Spleen (tissue), 11 donors: ENCODE data around the gene DDO. TPM values are rescaled to one million over a fixed set of nuclear protein-coding genes. Genes with fewer than 3 reads are reported as not detected.

Experiments
- DNase-seq: peaks from one replicate; pipeline ENCODE4 v3.0.0-alpha.2; 2020
- H3K27ac ChIP-seq, 8 donors: fragments of 200-600 bp; sonication (generic) in 7 of 8; 1 replicate in 4 of 8; 2 replicates in 4 of 8; pipeline versions ENCODE4 v1.5.0 to v1.8.0; 2016 to 2021; ENCODE audit warnings: inconsistent platforms in 4 of 8, mild to moderate bottlenecking in 4 of 8, moderate library complexity in 1 of 8
- H3K27me3 ChIP-seq, 7 donors: fragments of 200-600 bp; sonication (generic) in 6 of 7; replicated peaks in 1 of 7; 1 replicate in 4 of 7; 2 replicates in 3 of 7; pipeline versions ENCODE4 v1.5.0 to v1.8.0; 2016 to 2021; ENCODE audit warnings: inconsistent platforms in 3 of 7, mild to moderate bottlenecking in 1 of 7
- H3K36me3 ChIP-seq, 6 donors: fragments of 200-600 bp; sonication (generic) in 5 of 6; 1 replicate in 4 of 6; 2 replicates in 2 of 6; pipeline versions ENCODE4 v1.5.0 to v1.8.0; 2016 to 2021; ENCODE audit warnings: inconsistent platforms in 2 of 6
- H3K4me1 ChIP-seq, 6 donors: fragments of 200-600 bp; sonication (generic) in 5 of 6; 1 replicate in 3 of 6; 2 replicates in 3 of 6; pipeline versions ENCODE4 v1.5.0 to v1.8.0; 2016 to 2021; ENCODE audit warnings: inconsistent platforms in 3 of 6
- H3K4me3 ChIP-seq, 8 donors: fragments of 200-600 bp; sonication (generic) in 7 of 8; 1 replicate in 4 of 8; 2 replicates in 4 of 8; pipeline versions ENCODE4 v1.5.0 to v1.8.0; 2016 to 2021; ENCODE audit warnings: inconsistent platforms in 4 of 8, mild to moderate bottlenecking in 4 of 8, moderate library complexity in 2 of 8
- H3K9me3 ChIP-seq, 8 donors: fragments of 200-600 bp; sonication (generic) in 7 of 8; 1 replicate in 4 of 8; 2 replicates in 4 of 8; pipeline versions ENCODE4 v1.5.0 to v1.8.0; 2016 to 2021; ENCODE audit warnings: inconsistent platforms in 4 of 8
- POLR2A ChIP-seq, 3 donors: fragments of 450-650 bp; IDR thresholded peaks; one replicate each; pipeline ENCODE4 v1.5.1; 2017; ENCODE audit warnings: antibody characterized with exemption in 3 of 3, mild to moderate bottlenecking in 1 of 3
- POLR2AphosphoS5 ChIP-seq, 3 donors: sonication (generic); formaldehyde crosslinking; IDR thresholded peaks; one replicate each; pipeline ENCODE4 v1.5.1; 2017; ENCODE audit warnings: antibody characterized with exemption in 3 of 3
- WGBS, 5 donors: extraction: QIAGEN DNeasy Blood & Tissue Kit in 3 of 5; methylation state at CpG; one replicate each; pipeline versions ENCODE4 v1.1.5 to v1.1.7; 2013 to 2018; 5-methylcytosine and 5-hydroxymethylcytosine counted together
- intact Hi-C: fragments of 100-400 bp; cut with DNase I; formaldehyde crosslinking; loops from one replicate; pipeline ENCODE4 v1.15.0; 2023; ENCODE audit warnings: low total_unique reads
- polyA plus RNA-seq, 3 donors: library from polyadenylated mRNA; stranded (reverse); fragments of 200-250 nt; gene quantifications; one replicate each; pipeline ENCODE4 v1.2.1, GENCODE V29; 2013
- total RNA-seq, 7 donors: library from RNA; depleted of rRNA in 3 of 7; stranded (reverse); fragments of >200 nt in 3 of 7; fragmentation: NEBNext Ultra II Directional in 4 of 7; extraction: Animal tissue kit (Norgen Biotek cat#: 25700) in 4 of 7; gene quantifications; one replicate each; pipeline versions ENCODE4 v1.1.0 to v1.2.1, GENCODE V29; 2016 to 2021
- TF ChIP-seq, protein P1 (sequence below), 11 experiments: fragments of 200-600 bp in 7 of 11; fragments of 450-650 bp in 4 of 11; sonication (generic) in 4 of 11; IDR thresholded peaks in 8 of 11; conservative IDR thresholded peaks in 3 of 11; 1 replicate in 7 of 11; 2 replicates in 4 of 11; pipeline versions ENCODE4 v1.4.0 to v1.8.0; 2016 to 2021; ENCODE audit warnings: antibody characterized with exemption in 11 of 11, inconsistent platforms in 4 of 11, mild to moderate bottlenecking in 1 of 11
- donor health status: healthy with polysubstance abuse.
- donor health status: DM: no; HTN: no; CAD: no; lungs with moderate emphysema.
- donor health status: DM: no; HTN: no; CAD: no.
- donor health status: Bipolar disorder and iron deficiency.
- donor health status: healthy.
- donor health status: DM: no; HTN: no; CAD: no.
- donor health status: DM: yes; HTN: yes; CAD: no.

The DDO gene
- total and polyA plus RNA-seq, 10 donors: 0.68 to 4.1 (median 1.7) TPM

DNA sequence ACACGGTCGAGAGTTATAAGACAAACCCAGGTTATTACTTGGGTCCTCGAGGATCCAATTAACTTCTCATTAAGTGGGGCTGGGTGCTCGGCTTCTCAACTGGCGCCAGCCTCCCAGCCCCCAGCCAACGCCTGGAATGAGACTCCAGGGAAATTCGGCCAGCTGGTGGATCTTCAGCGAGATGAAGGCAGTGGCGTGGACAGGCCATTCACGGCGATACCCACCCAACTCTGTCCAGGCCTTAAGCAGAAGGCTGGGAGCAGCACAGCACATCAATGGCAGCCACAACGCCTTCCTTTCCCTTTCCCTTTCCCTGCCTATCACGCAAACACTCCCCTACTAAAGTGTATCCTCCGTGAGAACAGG is 58.1 kb downstream of the DDO start:
- DNase-seq: no peak

DNA sequence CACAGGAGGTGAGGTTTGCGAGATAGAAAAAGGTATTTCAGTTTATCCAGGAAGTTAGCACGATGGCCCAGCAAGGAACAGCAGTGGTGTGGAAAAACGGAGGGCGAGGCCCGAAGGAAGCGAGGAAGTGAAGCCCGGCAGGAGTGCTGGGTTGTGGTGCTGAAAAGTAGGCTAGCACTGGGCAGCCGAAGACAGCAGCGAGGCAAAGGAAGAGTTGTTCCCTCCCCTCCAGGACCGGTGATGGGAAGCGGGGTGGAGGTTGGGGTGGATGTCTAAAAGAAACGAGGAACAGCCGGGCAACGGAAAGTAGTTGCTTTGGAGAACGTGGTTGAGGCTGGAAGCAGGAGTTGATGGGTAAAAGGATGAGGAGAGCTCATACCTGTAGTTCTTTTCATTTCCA is 58.6 kb downstream of the DDO start:
- peaks cover 0 to 50% (median 26%) of the 10 kb centered on the region in 7 donors for H3K27me3 ChIP-seq

More for the DNA sequence above, 58.1 kb downstream of the DDO start:
- intact Hi-C loops: no loop called here
- peaks cover 0 to 15% (median 11%) of the 10 kb centered on the region in 6 donors for H3K4me1 ChIP-seq
- WGBS, 5 donors: 46 to 69% (median 65%) methylated on average over 14 of the region's 14 CpGs
- H3K9me3 ChIP-seq: no peaks in the 10 kb centered on the region
- H3K36me3 ChIP-seq: no peaks in the 10 kb centered on the region
- peak overlapping the region; percentile 31 to 72 (median 45) for H3K4me3 ChIP-seq
- peaks cover 0 to 50% (median 26%) of the 10 kb centered on the region in 7 donors for H3K27me3 ChIP-seq
- TF ChIP-seq, protein P1, sequence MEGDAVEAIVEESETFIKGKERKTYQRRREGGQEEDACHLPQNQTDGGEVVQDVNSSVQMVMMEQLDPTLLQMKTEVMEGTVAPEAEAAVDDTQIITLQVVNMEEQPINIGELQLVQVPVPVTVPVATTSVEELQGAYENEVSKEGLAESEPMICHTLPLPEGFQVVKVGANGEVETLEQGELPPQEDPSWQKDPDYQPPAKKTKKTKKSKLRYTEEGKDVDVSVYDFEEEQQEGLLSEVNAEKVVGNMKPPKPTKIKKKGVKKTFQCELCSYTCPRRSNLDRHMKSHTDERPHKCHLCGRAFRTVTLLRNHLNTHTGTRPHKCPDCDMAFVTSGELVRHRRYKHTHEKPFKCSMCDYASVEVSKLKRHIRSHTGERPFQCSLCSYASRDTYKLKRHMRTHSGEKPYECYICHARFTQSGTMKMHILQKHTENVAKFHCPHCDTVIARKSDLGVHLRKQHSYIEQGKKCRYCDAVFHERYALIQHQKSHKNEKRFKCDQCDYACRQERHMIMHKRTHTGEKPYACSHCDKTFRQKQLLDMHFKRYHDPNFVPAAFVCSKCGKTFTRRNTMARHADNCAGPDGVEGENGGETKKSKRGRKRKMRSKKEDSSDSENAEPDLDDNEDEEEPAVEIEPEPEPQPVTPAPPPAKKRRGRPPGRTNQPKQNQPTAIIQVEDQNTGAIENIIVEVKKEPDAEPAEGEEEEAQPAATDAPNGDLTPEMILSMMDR (IDR thresholded peaks at IDR 0.05 in 8 of 11, conservative IDR thresholded peaks at IDR 0.05 in 3 of 11): no peak
- no peak for TF ChIP-seq POLR2A (IDR thresholded peaks at IDR 0.05)
- TF ChIP-seq POLR2AphosphoS5 (IDR thresholded peaks at IDR 0.05): no peak
- H3K27ac ChIP-seq: no peak overlapping the region

DNA sequence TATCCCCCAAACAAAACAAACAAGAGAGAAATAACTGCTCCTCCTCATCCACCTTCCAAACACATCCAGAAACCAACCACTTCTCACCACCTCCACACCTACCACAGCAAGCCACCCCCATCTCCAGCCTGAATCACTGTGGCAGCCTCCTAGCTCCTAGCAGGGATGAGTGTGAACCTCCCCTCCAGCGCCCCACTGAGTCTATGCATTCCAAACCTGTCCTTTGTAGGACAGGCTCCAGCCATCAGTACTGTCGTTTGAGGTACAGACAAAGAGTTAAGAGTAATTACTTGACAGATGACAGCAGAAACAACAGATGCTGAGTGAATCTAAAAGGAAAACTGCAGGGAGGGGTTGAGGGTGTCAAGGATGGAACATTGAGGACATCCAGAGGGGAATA is 59.6 kb downstream of the DDO start:
- no peaks in the 10 kb centered on the region for H3K9me3 ChIP-seq
- no peak for DNase-seq
- WGBS, 5 donors: 82 to 90% (median 85%) methylated on average over 2 of the region's 2 CpGs
- H3K4me3 ChIP-seq: no peak overlapping the region
- peaks cover 0 to 45% (median 26%) of the 10 kb centered on the region in 7 donors for H3K27me3 ChIP-seq
- no peaks in the 10 kb centered on the region for H3K36me3 ChIP-seq
- H3K4me1 ChIP-seq: peaks cover 0 to 15% (median 11%) of the 10 kb centered on the region in 6 donors
- no peak overlapping the region for H3K27ac ChIP-seq
- intact Hi-C loops: no loop called here
- TF ChIP-seq, protein P1 (IDR thresholded peaks at IDR 0.05 in 8 of 11, conservative IDR thresholded peaks at IDR 0.05 in 3 of 11): no peak
- TF ChIP-seq POLR2AphosphoS5 (IDR thresholded peaks at IDR 0.05): no peak
- no peak for TF ChIP-seq POLR2A (IDR thresholded peaks at IDR 0.05)

More for the DNA sequence above, 58.6 kb downstream of the DDO start:
- no peak for TF ChIP-seq POLR2A (IDR thresholded peaks at IDR 0.05)
- TF ChIP-seq, protein P1 (IDR thresholded peaks at IDR 0.05 in 8 of 11, conservative IDR thresholded peaks at IDR 0.05 in 3 of 11): no peak
- TF ChIP-seq POLR2AphosphoS5 (IDR thresholded peaks at IDR 0.05): no peak
- H3K4me3 ChIP-seq: peak overlapping the region in 1 of 8 donors; percentile 46
- H3K9me3 ChIP-seq: no peaks in the 10 kb centered on the region
- 70 to 80% (median 79%) methylated on average over 15 of the region's 15 CpGs for WGBS, 5 donors
- peaks cover 0 to 15% (median 11%) of the 10 kb centered on the region in 6 donors for H3K4me1 ChIP-seq
- intact Hi-C loops: no loop called here
- no peak for DNase-seq
- no peaks in the 10 kb centered on the region for H3K36me3 ChIP-seq
- H3K27ac ChIP-seq: no peak overlapping the region

DNA sequence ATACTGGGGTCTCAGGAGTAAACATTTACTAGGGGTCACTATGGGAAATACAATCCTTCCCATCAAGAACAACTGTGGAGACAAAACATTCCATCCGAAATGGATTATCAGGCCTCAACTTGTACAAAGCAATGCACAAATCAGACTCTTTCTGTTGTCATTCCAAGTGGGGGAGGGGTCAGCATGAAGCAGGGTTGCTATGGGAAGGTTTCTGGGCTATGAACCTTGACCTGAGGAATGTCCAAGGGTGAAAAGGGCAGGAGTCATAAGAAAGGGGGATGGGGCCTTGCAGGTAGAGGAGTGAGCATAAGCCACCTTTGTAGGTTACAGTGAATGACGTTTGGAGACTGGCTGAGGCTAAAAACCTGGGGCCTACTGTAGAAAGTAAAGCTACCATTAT is 60.4 kb downstream of the DDO start:
- WGBS, 5 donors: 78 to 93% (median 88%) methylated on average over 2 of the region's 2 CpGs
- H3K27me3 ChIP-seq: peaks cover 0 to 38% (median 26%) of the 10 kb centered on the region in 7 donors
- DNase-seq: no peak
- H3K36me3 ChIP-seq: no peaks in the 10 kb centered on the region
- no peak overlapping the region for H3K27ac ChIP-seq
- TF ChIP-seq, protein P1 (IDR thresholded peaks at IDR 0.05 in 8 of 11, conservative IDR thresholded peaks at IDR 0.05 in 3 of 11): no peak
- no peak for TF ChIP-seq POLR2AphosphoS5 (IDR thresholded peaks at IDR 0.05)
- no peak for TF ChIP-seq POLR2A (IDR thresholded peaks at IDR 0.05)
- H3K9me3 ChIP-seq: no peaks in the 10 kb centered on the region
- no peak overlapping the region for H3K4me3 ChIP-seq
- intact Hi-C loops: no loop called here
- H3K4me1 ChIP-seq: peaks cover 0 to 15% (median 11%) of the 10 kb centered on the region in 6 donors
